Bronchial epithelial cell (primary cell): ENCODE measurements around the gene FGD4. TPM values are rescaled to one million over a fixed set of nuclear protein-coding genes. Genes with fewer than 3 reads are reported as not detected.

Experiments
- DNase-seq: peaks from one replicate; pipeline ENCODE4 v3.0.0-alpha.2; 2010; ENCODE audit warnings: low read depth
- FAIRE-seq: peaks from 2 replicates; lab custom pipeline; 2011; peaks lifted over from hg19 to GRCh38; lab: Jason Lieb, UNC
- H3K27me3 ChIP-seq: 2 replicates; pipeline ENCODE4 v1.5.1; 2011; ENCODE audit warnings: low read length; ENCODE audit not compliant: control insufficient read depth, insufficient read depth
- H3K36me3 ChIP-seq: 2 replicates; pipeline ENCODE4 v1.5.1; 2011; ENCODE audit warnings: low read length; ENCODE audit not compliant: control insufficient read depth, insufficient read depth
- H3K4me3 ChIP-seq: 2 replicates; pipeline ENCODE4 v1.5.1; 2011; ENCODE audit warnings: mild to moderate bottlenecking, low read depth, low read length, control low read depth
- total RNA-seq: library from RNA; depleted of rRNA; stranded (reverse); fragments of >200 nt; gene quantifications from 2 replicates; pipeline ENCODE4 v1.2.1, GENCODE V29; 2014
- TF ChIP-seq, protein P1 (sequence below): IDR thresholded peaks from 2 replicates; pipeline ENCODE4 v1.5.1; 2011; ENCODE audit warnings: mild to moderate bottlenecking, moderate library complexity, low read length, control low read depth, inconsistent platforms; ENCODE audit not compliant: insufficient read depth, severe bottlenecking

FGD4 gene
- total RNA-seq, 1 donor from 2014 or later, result 22.9 TPM

DNA sequence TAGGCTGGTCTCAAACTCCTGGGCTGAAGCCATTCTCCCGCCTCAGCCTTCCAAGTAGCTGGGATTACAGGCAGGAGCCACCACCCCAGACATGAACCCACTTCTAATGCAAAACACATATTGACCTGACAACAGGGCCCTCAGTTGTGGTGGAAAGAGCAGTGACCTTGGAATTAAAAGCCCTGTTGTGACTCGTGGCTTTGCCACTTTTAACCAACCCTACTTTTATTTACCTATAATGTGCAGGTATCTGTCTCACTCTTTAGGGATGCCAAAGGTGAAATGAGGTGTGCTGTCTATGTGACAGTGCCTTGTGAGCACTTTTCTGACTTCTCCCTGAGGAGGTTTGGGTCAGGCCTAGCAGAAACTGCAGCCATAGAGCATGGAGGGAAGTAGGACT is 146.9 kb downstream of the FGD4 start:
- no peak for FAIRE-seq

DNA sequence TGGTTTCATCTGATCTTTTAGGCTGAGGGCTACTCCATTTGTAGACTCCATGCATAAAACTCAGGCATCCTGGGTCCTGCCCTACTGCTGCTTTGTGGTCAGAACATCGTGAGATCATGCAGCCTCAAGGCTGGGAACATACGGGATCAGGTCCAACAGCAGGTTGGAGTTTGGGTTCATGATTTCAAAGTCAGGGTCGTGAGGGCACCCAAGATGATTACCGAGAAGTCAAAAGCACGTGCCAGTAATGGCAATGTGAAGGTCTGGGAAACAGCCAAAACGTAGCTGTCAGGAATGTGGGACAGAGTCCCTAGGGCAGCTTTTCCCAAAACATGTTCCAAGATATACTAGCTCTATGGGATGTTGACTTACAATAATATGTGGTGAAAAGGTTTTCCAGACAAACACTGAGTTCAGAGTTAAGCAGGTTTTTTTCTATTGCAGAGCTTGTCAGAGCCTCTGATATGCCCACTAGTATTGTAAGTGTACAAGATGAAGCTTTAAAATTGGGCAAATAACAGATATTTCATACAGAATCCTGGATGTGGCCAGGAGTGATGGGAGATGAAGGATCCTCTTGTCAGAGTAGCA is 149.4 kb downstream of the FGD4 start:
- no peak for DNase-seq
- no peaks in the 10 kb centered on the region for H3K36me3 ChIP-seq
- no peaks in the 10 kb centered on the region for H3K27me3 ChIP-seq
- FAIRE-seq, result no peak
- no peak overlapping the region for H3K4me3 ChIP-seq
- TF ChIP-seq, protein P1, sequence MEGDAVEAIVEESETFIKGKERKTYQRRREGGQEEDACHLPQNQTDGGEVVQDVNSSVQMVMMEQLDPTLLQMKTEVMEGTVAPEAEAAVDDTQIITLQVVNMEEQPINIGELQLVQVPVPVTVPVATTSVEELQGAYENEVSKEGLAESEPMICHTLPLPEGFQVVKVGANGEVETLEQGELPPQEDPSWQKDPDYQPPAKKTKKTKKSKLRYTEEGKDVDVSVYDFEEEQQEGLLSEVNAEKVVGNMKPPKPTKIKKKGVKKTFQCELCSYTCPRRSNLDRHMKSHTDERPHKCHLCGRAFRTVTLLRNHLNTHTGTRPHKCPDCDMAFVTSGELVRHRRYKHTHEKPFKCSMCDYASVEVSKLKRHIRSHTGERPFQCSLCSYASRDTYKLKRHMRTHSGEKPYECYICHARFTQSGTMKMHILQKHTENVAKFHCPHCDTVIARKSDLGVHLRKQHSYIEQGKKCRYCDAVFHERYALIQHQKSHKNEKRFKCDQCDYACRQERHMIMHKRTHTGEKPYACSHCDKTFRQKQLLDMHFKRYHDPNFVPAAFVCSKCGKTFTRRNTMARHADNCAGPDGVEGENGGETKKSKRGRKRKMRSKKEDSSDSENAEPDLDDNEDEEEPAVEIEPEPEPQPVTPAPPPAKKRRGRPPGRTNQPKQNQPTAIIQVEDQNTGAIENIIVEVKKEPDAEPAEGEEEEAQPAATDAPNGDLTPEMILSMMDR, result no peak

More for the DNA sequence above, 146.9 kb downstream of the FGD4 start:
- DNase-seq, result no peak
- H3K27me3 ChIP-seq, result no peaks in the 10 kb centered on the region
- TF ChIP-seq, protein P1, result no peak
- no peak overlapping the region for H3K4me3 ChIP-seq
- no peaks in the 10 kb centered on the region for H3K36me3 ChIP-seq

DNA sequence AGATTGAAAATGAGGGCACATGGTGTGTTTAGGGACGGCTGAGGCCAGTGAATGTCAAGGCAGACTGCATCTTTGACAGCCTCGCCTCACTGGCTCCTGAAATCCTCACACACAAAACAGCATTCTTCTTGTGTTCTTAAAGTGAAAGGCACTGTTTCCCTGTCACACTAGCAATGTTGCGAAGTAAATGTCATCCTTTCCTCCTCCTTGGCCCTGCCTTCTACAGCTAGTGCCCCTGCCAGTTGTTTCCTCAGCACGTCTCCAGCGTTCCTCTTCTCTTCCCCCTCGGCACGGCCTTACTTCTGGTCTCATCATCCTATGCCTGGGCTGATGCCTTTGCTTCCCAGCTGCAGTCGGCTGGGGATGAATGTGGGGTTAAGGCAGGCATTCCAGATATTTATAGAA is 150.3 kb downstream of the FGD4 start:
- DNase-seq, result no peak
- Histone ChIP-seq H3K27me3 (no peaks in the 10 kb centered on the region), H3K36me3 (no peaks in the 10 kb centered on the region), H3K4me3 (no peak overlapping the region)
- TF ChIP-seq, protein P1, result no peak
- no peak for FAIRE-seq

DNA sequence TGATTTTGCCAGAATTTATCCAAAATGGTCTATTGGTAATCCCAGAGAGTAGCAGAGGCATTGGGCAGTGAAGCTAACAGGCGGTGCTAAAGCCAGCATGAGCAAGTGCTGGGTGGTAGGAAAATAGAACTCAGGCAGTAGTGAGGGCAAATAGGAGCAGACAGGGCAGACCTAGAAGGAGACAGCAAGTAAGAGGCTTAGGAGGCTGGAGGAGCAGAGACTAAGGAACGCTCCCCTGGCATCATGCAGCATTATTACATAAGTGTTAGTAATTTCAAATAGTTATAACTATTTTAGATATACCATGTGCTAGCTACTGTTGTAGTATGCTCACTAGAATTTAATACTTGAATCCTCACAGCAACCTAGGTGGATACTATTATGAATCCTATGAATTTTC is 151.7 kb downstream of the FGD4 start:
- Histone ChIP-seq H3K27me3 (no peaks in the 10 kb centered on the region), H3K36me3 (no peaks in the 10 kb centered on the region), H3K4me3 (no peak overlapping the region)
- TF ChIP-seq, protein P1, result no peak
- no peak for FAIRE-seq
- no peak for DNase-seq

DNA sequence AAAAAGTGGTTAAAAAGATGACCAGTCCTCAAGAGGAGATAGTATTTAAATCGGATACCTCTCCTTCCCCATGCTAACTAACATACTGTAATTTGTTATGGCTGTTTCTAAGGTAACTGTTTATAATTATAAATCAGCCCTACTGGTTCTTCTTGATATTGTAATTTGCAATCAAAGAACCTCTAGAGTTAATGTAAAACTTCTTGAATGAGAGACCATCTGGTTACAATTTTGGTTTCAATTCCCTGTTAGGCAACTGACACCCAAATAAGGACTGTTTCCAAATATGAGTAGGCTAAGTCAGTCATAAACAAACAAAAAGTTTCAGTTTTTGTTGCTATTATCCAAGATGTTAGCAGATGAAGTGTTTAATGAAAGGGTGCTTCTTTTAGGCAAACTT is 159.5 kb downstream of the FGD4 start:
- H3K4me3 ChIP-seq, result no peak overlapping the region
- DNase-seq (no peak), FAIRE-seq (no peak)
- H3K27me3 ChIP-seq, result no peaks in the 10 kb centered on the region
- no peaks in the 10 kb centered on the region for H3K36me3 ChIP-seq
- TF ChIP-seq, protein P1, result no peak

DNA sequence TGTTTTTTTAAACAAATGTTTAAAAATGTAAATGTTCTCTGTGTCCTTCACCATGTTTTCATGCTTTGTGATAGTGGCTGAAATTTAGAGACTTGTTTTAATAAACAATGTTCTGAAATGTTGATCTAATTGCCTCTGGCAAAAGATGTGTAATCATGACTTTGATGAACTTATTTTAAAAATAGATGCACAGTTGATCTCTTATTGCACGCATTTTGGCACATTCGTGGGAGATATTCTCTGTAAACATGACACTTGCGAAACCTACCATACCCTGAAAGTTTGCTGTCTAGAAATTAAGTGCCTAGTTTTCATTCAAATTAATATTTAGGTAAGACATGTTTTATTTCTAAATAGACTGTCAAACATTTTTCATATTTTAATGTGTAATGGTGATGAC is 160.1 kb downstream of the FGD4 start:
- FAIRE-seq (no peak), DNase-seq (no peak)
- Histone ChIP-seq H3K4me3 (no peak overlapping the region), H3K36me3 (no peaks in the 10 kb centered on the region), H3K27me3 (no peaks in the 10 kb centered on the region)
- TF ChIP-seq, protein P1, result no peak
